Astrocyte of the cerebellum (primary cell): ENCODE data around the gene VAV1.

ENCODE experiments used
- DNase-seq: peaks from one replicate; pipeline ENCODE4 v3.0.0-alpha.2; 2011; ENCODE audit warnings: low read depth
- H3K4me3 ChIP-seq: 2 replicates; pipeline ENCODE4 v1.5.1; 2011; ENCODE audit warnings: mild to moderate bottlenecking, low read depth, low read length, moderate library complexity
- CTCF ChIP-seq: IDR thresholded peaks from 2 replicates; pipeline ENCODE4 v1.5.1; 2012; ENCODE audit warnings: low read length, low read depth, moderate library complexity, mild to moderate bottlenecking; ENCODE audit errors: missing control alignments
- in situ Hi-C: cut with HindIII; loops from 2 replicates; pipeline ENCODE4 v1.10.0; 2017; ENCODE audit warnings: low sequenced_read_pairs

The VAV1 gene

GRCh38 chr19:6733338-6734095 is 39.0 kb upstream of the VAV1 start:
- no peak for DNase-seq
- H3K4me3 ChIP-seq: no peak overlapping the region
- peak; percentile 16 for TF ChIP-seq CTCF
- in situ Hi-C loops: no loop called here

- DNase-seq: no peak
- no peak overlapping the region for H3K4me3 ChIP-seq
- TF ChIP-seq CTCF: no peak
- in situ Hi-C loops: no loop called here
These were observed 38.3 kb upstream of the VAV1 start for GRCh38 chr19:6734096-6734696.

- in situ Hi-C loops: no loop called here
- no peak for DNase-seq
- no peak overlapping the region for H3K4me3 ChIP-seq
- TF ChIP-seq CTCF: no peak
These were observed 37.2 kb upstream of the VAV1 start for GRCh38 chr19:6735181-6735911.

GRCh38 chr19:6736169-6736916 is 36.2 kb upstream of the VAV1 start:
- DNase-seq: peak; percentile 70
- in situ Hi-C loops: no loop called here
- H3K4me3 ChIP-seq: peak overlapping the region; percentile 99
- TF ChIP-seq CTCF: peak; percentile 82

GRCh38 chr19:6736917-6737283 is 35.6 kb upstream of the VAV1 start:
- in situ Hi-C loops: no loop called here
- H3K4me3 ChIP-seq: peak overlapping the region; percentile 99
- no peak for DNase-seq
- no peak for TF ChIP-seq CTCF

GRCh38 chr19:6737284-6737872 is 35.1 kb upstream of the VAV1 start, which contains the start of gene GPR108:
Gene GPR108, minus strand, starts transcription at chr19:6737580. Its CDS starts 4 bp downstream, at chr19:6737576.
- peak; percentile 100 for DNase-seq
- in situ Hi-C loops: no loop called here
- H3K4me3 ChIP-seq: peak within 1 kb of the TSS; percentile 99
- no peak for TF ChIP-seq CTCF
